ENCODE data around the gene PRDX5. TPM values are rescaled to one million over a fixed set of nuclear protein-coding genes. Genes with fewer than 3 reads are reported as not detected.
A peak's percentile ranks its signal among the peaks of the same experiment; 100 is the strongest.

PRDX5 gene
- polyA plus RNA-seq, 1 experiment = 383 TPM

GRCh38 chr11:64358536-64358906, 40.6 kb downstream of the PRDX5 start:
- H3K4me3 ChIP-seq (ENCODE audit: low read depth, low read length) = peak overlapping the region; percentile 58
- peak overlapping the region; percentile 31 for H3K27ac ChIP-seq (ENCODE audit: low read depth, low read length)
- CTCF ChIA-PET = interaction anchor here (5.8 kb wide), 1 partner anchor 17 kb away, joined by 86 read pairs; the partner anchor contains the start of gene CCDC88B
- POLR2A ChIA-PET = no interaction called here
- no peak for DNase-seq (ENCODE audit: low read depth, low spot score)
- H3K9me3 ChIP-seq (ENCODE audit: control insufficient read depth, insufficient read depth, low read length) = no peaks in the 10 kb centered on the region; the same call in 1 of the 2 replicates
- TF ChIP-seq CTCF (IDR thresholded peaks at IDR 0.05; ENCODE audit: low read depth, low read length) = no peak
- H3K27me3 ChIP-seq (ENCODE audit: control insufficient read depth, insufficient read depth, low read length) = no peaks in the 10 kb centered on the region

GRCh38 chr11:64358907-64359711, 41.2 kb downstream of the PRDX5 start, which contains the start of gene RPS6KA4:
RPS6KA4 (plus strand) TSS chr11:64359162; CDS start chr11:64359236, 74 bp downstream.
- Histone ChIP-seq H3K27ac (ENCODE audit: low read depth, low read length) (peak within 1 kb of the TSS; percentile 31), H3K9me3 (ENCODE audit: control insufficient read depth, insufficient read depth, low read length) (no peaks in the 10 kb centered on the region; the same call in 1 of the 2 replicates), H3K27me3 (ENCODE audit: control insufficient read depth, insufficient read depth, low read length) (no peaks in the 10 kb centered on the region), H3K4me3 (ENCODE audit: low read depth, low read length) (peak within 1 kb of the TSS; percentile 92)
- ChIA-PET CTCF (interaction anchor here (0.7 to 0.9 kb wide), 2 partner anchors 17 to 85 kb away, joined by 4 read pairs; no protein-coding TSS in a partner anchor), POLR2A (no interaction called here)
- DNase-seq (ENCODE audit: low read depth, low spot score) = no peak
- no peak for TF ChIP-seq CTCF (IDR thresholded peaks at IDR 0.05; ENCODE audit: low read depth, low read length)

- POLR2A ChIA-PET = no interaction called here
- no peak overlapping the region for H3K27ac ChIP-seq (ENCODE audit: low read depth, low read length)
- TF ChIP-seq CTCF (IDR thresholded peaks at IDR 0.05; ENCODE audit: low read depth, low read length) = no peak
- H3K4me3 ChIP-seq (ENCODE audit: low read depth, low read length) = peak overlapping the region; percentile 92
- no peaks in the 10 kb centered on the region; the same call in 1 of the 2 replicates for H3K9me3 ChIP-seq (ENCODE audit: control insufficient read depth, insufficient read depth, low read length)
- no peak for DNase-seq (ENCODE audit: low read depth, low spot score)
- CTCF ChIA-PET = interaction anchor here (0.7 to 1.7 kb wide), 3 partner anchors 17 to 85 kb away, joined by 4 to 6 read pairs (median 4); no protein-coding TSS in a partner anchor
- H3K27me3 ChIP-seq (ENCODE audit: control insufficient read depth, insufficient read depth, low read length) = no peaks in the 10 kb centered on the region
Measured at GRCh38 chr11:64359712-64360445, 42.0 kb downstream of the PRDX5 start.

- Histone ChIP-seq H3K27ac (ENCODE audit: low read depth, low read length) (no peak overlapping the region), H3K9me3 (ENCODE audit: control insufficient read depth, insufficient read depth, low read length) (no peaks in the 10 kb centered on the region; the same call in 1 of the 2 replicates), H3K27me3 (ENCODE audit: control insufficient read depth, insufficient read depth, low read length) (no peaks in the 10 kb centered on the region), H3K4me3 (ENCODE audit: low read depth, low read length) (peak overlapping the region; percentile 92; the same call in 1 of the 2 replicates)
- TF ChIP-seq CTCF (IDR thresholded peaks at IDR 0.05; ENCODE audit: low read depth, low read length) = no peak
- POLR2A ChIA-PET = no interaction called here
- CTCF ChIA-PET = interaction anchor here (1.7 kb wide), 1 partner anchor 18 kb away, joined by 6 read pairs; no protein-coding TSS in a partner anchor
- DNase-seq (ENCODE audit: low read depth, low spot score) = no peak
Measured at GRCh38 chr11:64360448-64360921, 42.6 kb downstream of the PRDX5 start.

All from AG04450 (cell line).